Thoracic aorta (tissue), 2 donors: Measurements from ENCODE around the gene NDNF. TPM values are rescaled to one million over a fixed set of nuclear protein-coding genes. Genes with fewer than 3 reads are reported as not detected.
A peak's percentile ranks its signal among the peaks of the same experiment; 100 is the strongest.

Experiments used
- ATAC-seq: fragments of 150-250 bp; one replicate; pipeline ENCODE4 v1.8.0; 2017; ENCODE audit warnings: low read depth; ENCODE audit not compliant: insufficient number of reproducible peaks, low FRiP score
- DNase-seq: peaks from one replicate; pipeline ENCODE4 v3.0.0-alpha.2; 2020; ENCODE audit warnings: low spot score
- H3K27ac ChIP-seq, 2 donors: fragments of 200-600 bp; sonication (generic); 1 replicate in 1 of 2; 2 replicates in 1 of 2; pipeline ENCODE4 v1.5.1; 2016; ENCODE audit warnings: mild to moderate bottlenecking in 2 of 2, moderate library complexity in 2 of 2
- H3K27me3 ChIP-seq: fragments of 200-600 bp; sonication (generic); replicated peaks from 2 replicates; pipeline ENCODE4 v1.6.0; 2016; ENCODE audit warnings: mild to moderate bottlenecking; ENCODE audit not compliant: insufficient read depth
- H3K36me3 ChIP-seq: fragments of 200-600 bp; sonication (generic); one replicate; pipeline ENCODE4 v1.5.1; 2016
- H3K4me1 ChIP-seq, 2 donors: fragments of 200-600 bp; sonication (generic); 1 replicate in 1 of 2; 2 replicates in 1 of 2; pipeline versions ENCODE4 v1.5.1 to v1.6.0; 2016; ENCODE audit warnings: low read depth in 2 of 2, mild to moderate bottlenecking in 1 of 2; ENCODE audit not compliant: control insufficient read depth in 1 of 2
- H3K4me3 ChIP-seq: fragments of 200-600 bp; sonication (generic); 2 replicates; pipeline ENCODE4 v1.5.1; 2016; ENCODE audit warnings: mild to moderate bottlenecking
- H3K9me3 ChIP-seq: fragments of 200-600 bp; sonication (generic); 2 replicates; pipeline ENCODE4 v1.5.1; 2016
- CTCF ChIP-seq: fragments of 200-600 bp; sonication (generic); IDR thresholded peaks from one replicate; pipeline ENCODE4 v1.5.1; 2019; ENCODE audit warnings: antibody characterized with exemption
- total RNA-seq, 2 donors: library from RNA; depleted of rRNA; stranded (reverse); fragments of >200 nt; gene quantifications; one replicate each; pipeline versions ENCODE4 v1.1.0 to v1.2.3, GENCODE V29; 2016

Gene NDNF
- total RNA-seq = 10 to 100 TPM in 1 of 2 donors, 1 to 10 TPM in 1; 1.5 to 16.0 TPM

GRCh38 chr4:121072224-121073003 lies at the start of gene NDNF:
Gene NDNF (minus strand): TSS chr4:121072535. CDS start chr4:121045837, 26,698 bp downstream.
- Histone ChIP-seq H3K36me3 (no peaks in the 10 kb centered on the region), H3K27me3 (no peaks in the 10 kb centered on the region), H3K9me3 (no peaks in the 10 kb centered on the region), H3K27ac (no peak within 1 kb of the TSS), H3K4me1 (peaks cover 0 to 17% of the 10 kb centered on the region in 2 donors), H3K4me3 (peak within 1 kb of the TSS; percentile 75)
- no peak for TF ChIP-seq CTCF
- DNase-seq = no peak
- ATAC-seq = no peak

- Histone ChIP-seq H3K4me1 (no peaks in the 10 kb centered on the region), H3K36me3 (no peaks in the 10 kb centered on the region), H3K27ac (no peak overlapping the region), H3K4me3 (no peak overlapping the region), H3K27me3 (no peaks in the 10 kb centered on the region), H3K9me3 (no peaks in the 10 kb centered on the region)
- ATAC-seq (no peak), DNase-seq (no peak)
- TF ChIP-seq CTCF = no peak
Observed at GRCh38 chr4:121119715-121120114, 47.4 kb upstream of the NDNF start.

- H3K27ac ChIP-seq = no peak overlapping the region
- TF ChIP-seq CTCF = no peak
Observed at GRCh38 chr4:121118344-121118743, 46.0 kb upstream of the NDNF start.

GRCh38 chr4:121114756-121115155 lies 42.4 kb upstream of the NDNF start:
- ATAC-seq = no peak
- H3K9me3 ChIP-seq = no peaks in the 10 kb centered on the region
- no peaks in the 10 kb centered on the region for H3K4me1 ChIP-seq
- H3K27me3 ChIP-seq = no peaks in the 10 kb centered on the region
- no peak overlapping the region for H3K27ac ChIP-seq
- H3K36me3 ChIP-seq = no peaks in the 10 kb centered on the region
- no peak overlapping the region for H3K4me3 ChIP-seq
- DNase-seq = no peak
- no peak for TF ChIP-seq CTCF

More at GRCh38 chr4:121118344-121118743, 46.0 kb upstream of the NDNF start:
- Histone ChIP-seq H3K9me3 (no peaks in the 10 kb centered on the region), H3K27me3 (no peaks in the 10 kb centered on the region), H3K4me1 (no peaks in the 10 kb centered on the region), H3K36me3 (no peaks in the 10 kb centered on the region), H3K4me3 (no peak overlapping the region)
- no peak for DNase-seq
- no peak for ATAC-seq

GRCh38 chr4:121112530-121112929 lies 40.2 kb upstream of the NDNF start:
- no peaks in the 10 kb centered on the region for H3K27me3 ChIP-seq
- DNase-seq = no peak
- no peaks in the 10 kb centered on the region for H3K4me1 ChIP-seq
- no peak for ATAC-seq
- H3K4me3 ChIP-seq = no peak overlapping the region
- H3K9me3 ChIP-seq = no peaks in the 10 kb centered on the region
- TF ChIP-seq CTCF = peak; percentile 26
- H3K36me3 ChIP-seq = no peaks in the 10 kb centered on the region
- no peak overlapping the region for H3K27ac ChIP-seq
